PFSK-1 (cell line): ENCODE data around the gene CALY.

Experiments
- POLR2AphosphoS5 ChIP-seq: IDR thresholded peaks from 2 replicates; pipeline ENCODE4 v1.6.1; 2012; ENCODE audit warnings: low read depth, mild to moderate bottlenecking, control low read depth, low read length, moderate library complexity
- SIN3A ChIP-seq: IDR thresholded peaks from 2 replicates; pipeline ENCODE4 v1.6.1; 2012; ENCODE audit warnings: mild to moderate bottlenecking, low read length, moderate library complexity, borderline replicate concordance; ENCODE audit not compliant: insufficient read depth
- TAF1 ChIP-seq: IDR thresholded peaks from 2 replicates; pipeline ENCODE4 v1.6.1; 2012; ENCODE audit warnings: low read length, control low read depth, borderline replicate concordance; ENCODE audit not compliant: insufficient read depth
- TF ChIP-seq, protein P1 (sequence below), 2 experiments: IDR thresholded peaks; 2 replicates each; pipeline versions ENCODE4 v1.6.1 to v1.8.0; 2011 to 2012; ENCODE audit warnings: low read depth in 2 of 2, low read length in 2 of 2, control low read depth in 1 of 2, inconsistent platforms in 1 of 2, mild to moderate bottlenecking in 1 of 2, moderate library complexity in 1 of 2; ENCODE audit not compliant: insufficient read depth in 1 of 2

- TF ChIP-seq TAF1 (no peak), POLR2AphosphoS5 (no peak), SIN3A (no peak)
- TF ChIP-seq, protein P1, sequence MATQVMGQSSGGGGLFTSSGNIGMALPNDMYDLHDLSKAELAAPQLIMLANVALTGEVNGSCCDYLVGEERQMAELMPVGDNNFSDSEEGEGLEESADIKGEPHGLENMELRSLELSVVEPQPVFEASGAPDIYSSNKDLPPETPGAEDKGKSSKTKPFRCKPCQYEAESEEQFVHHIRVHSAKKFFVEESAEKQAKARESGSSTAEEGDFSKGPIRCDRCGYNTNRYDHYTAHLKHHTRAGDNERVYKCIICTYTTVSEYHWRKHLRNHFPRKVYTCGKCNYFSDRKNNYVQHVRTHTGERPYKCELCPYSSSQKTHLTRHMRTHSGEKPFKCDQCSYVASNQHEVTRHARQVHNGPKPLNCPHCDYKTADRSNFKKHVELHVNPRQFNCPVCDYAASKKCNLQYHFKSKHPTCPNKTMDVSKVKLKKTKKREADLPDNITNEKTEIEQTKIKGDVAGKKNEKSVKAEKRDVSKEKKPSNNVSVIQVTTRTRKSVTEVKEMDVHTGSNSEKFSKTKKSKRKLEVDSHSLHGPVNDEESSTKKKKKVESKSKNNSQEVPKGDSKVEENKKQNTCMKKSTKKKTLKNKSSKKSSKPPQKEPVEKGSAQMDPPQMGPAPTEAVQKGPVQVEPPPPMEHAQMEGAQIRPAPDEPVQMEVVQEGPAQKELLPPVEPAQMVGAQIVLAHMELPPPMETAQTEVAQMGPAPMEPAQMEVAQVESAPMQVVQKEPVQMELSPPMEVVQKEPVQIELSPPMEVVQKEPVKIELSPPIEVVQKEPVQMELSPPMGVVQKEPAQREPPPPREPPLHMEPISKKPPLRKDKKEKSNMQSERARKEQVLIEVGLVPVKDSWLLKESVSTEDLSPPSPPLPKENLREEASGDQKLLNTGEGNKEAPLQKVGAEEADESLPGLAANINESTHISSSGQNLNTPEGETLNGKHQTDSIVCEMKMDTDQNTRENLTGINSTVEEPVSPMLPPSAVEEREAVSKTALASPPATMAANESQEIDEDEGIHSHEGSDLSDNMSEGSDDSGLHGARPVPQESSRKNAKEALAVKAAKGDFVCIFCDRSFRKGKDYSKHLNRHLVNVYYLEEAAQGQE (IDR thresholded peaks at IDR 0.05; ENCODE audit: insufficient read depth in 1 of 2, low read depth in 2 of 2, low read length in 2 of 2): no peak
Observed at GRCh38 chr10:133279326-133280226, 57.1 kb downstream of the CALY start.
